Activated T-helper 2 cell treated with anti-CD3 and anti-CD28 coated beads, Interferon-gamma antibody, Interleukin-2, Interleukin-4, amounts not matched to agents 10 μg/mL and 5 μg/mL and 100 μg/mL, durations not matched to agents 14 hours and 24 hours and 36 hours (primary cell): ENCODE data around the gene PRKAB1. TPM values are rescaled to one million over a fixed set of nuclear protein-coding genes. Genes with fewer than 3 reads are reported as not detected.
"Not testable (repeated sequence)": the region's sequence is repeated elsewhere in the genome, so short reads cannot be mapped to it uniquely, and the experiment has no call there.

ENCODE experiments used
- DNase-seq: peaks from one replicate; pipeline ENCODE4 v3.0.0; 2021; ENCODE audit warnings: low spot score
- H3K27ac Mint-ChIP-seq: one replicate; pipeline ENCODE4 v1.8.0; 2021; ENCODE audit warnings: mixed read lengths
- H3K27me3 Mint-ChIP-seq: one replicate; pipeline ENCODE4 v1.8.0; 2021; ENCODE audit warnings: low read depth, mixed read lengths
- H3K36me3 Mint-ChIP-seq: one replicate; pipeline ENCODE4 v1.8.0; 2021; ENCODE audit warnings: low read depth, mixed read lengths
- H3K4me1 Mint-ChIP-seq: one replicate; pipeline ENCODE4 v1.8.0; 2021; ENCODE audit warnings: low read depth, mixed read lengths
- H3K4me3 Mint-ChIP-seq: one replicate; pipeline ENCODE4 v1.8.0; 2021; ENCODE audit warnings: low read depth, mild to moderate bottlenecking, moderate library complexity, mixed read lengths
- H3K9me3 Mint-ChIP-seq: one replicate; pipeline ENCODE4 v1.8.0; 2021; ENCODE audit warnings: mixed read lengths
- intact Hi-C: fragments of 100-400 bp; cut with micrococcal nuclease; formaldehyde crosslinking; loops from one replicate; pipeline ENCODE4 v1.15.1; 2023
- total RNA-seq: library from RNA; stranded (reverse); gene quantifications from 2 replicates; pipeline ENCODE4 v1.2.3, GENCODE V29; 2022

The PRKAB1 gene
- total RNA-seq, 1 donor from 2014 or later: 28.2 TPM

GRCh38 chr12:119644930-119645329 lies 23.0 kb upstream of the PRKAB1 start:
- Mint-ChIP-seq H3K36me3 (no peaks in the 10 kb centered on the region), H3K9me3 (no peaks in the 10 kb centered on the region), H3K4me1 (peaks cover 4% of the 10 kb centered on the region)

GRCh38 chr12:119645535-119646059 lies 22.3 kb upstream of the PRKAB1 start:
- H3K27me3 Mint-ChIP-seq: peaks cover 11% of the 10 kb centered on the region

More at GRCh38 chr12:119644930-119645329, 23.0 kb upstream of the PRKAB1 start:
- intact Hi-C loops: no loop called here
- Mint-ChIP-seq H3K27me3 (peaks cover 11% of the 10 kb centered on the region), H3K27ac (no peak overlapping the region), H3K4me3 (no peak overlapping the region)
- no peak for DNase-seq

GRCh38 chr12:119649202-119649808 lies 18.6 kb upstream of the PRKAB1 start:
- peaks cover 5% of the 10 kb centered on the region for H3K36me3 Mint-ChIP-seq
- H3K4me3 Mint-ChIP-seq: no peak overlapping the region
- no peak overlapping the region for H3K27ac Mint-ChIP-seq
- DNase-seq: no peak
- H3K4me1 Mint-ChIP-seq: peaks cover 4% of the 10 kb centered on the region
- H3K27me3 Mint-ChIP-seq: peaks cover 7% of the 10 kb centered on the region
- intact Hi-C loops: loop anchor here (2.0 kb wide), 1 partner anchor 205 kb away; no protein-coding TSS in a partner anchor
- H3K9me3 Mint-ChIP-seq: peaks cover 23% of the 10 kb centered on the region

More at GRCh38 chr12:119645535-119646059, 22.3 kb upstream of the PRKAB1 start:
- Mint-ChIP-seq H3K9me3 (no peaks in the 10 kb centered on the region), H3K4me3 (no peak overlapping the region), H3K4me1 (peaks cover 4% of the 10 kb centered on the region), H3K36me3 (no peaks in the 10 kb centered on the region), H3K27ac (no peak overlapping the region)
- intact Hi-C loops: no loop called here
- no peak for DNase-seq

GRCh38 chr12:119652665-119653064 lies 15.3 kb upstream of the PRKAB1 start:
- Mint-ChIP-seq H3K36me3 (peaks cover 5% of the 10 kb centered on the region), H3K27ac (no peak overlapping the region), H3K27me3 (peaks cover 4% of the 10 kb centered on the region), H3K4me1 (peaks cover 1% of the 10 kb centered on the region), H3K4me3 (no peak overlapping the region), H3K9me3 (peaks cover 27% of the 10 kb centered on the region)
- DNase-seq: no peak
- intact Hi-C loops: no loop called here

- H3K27ac Mint-ChIP-seq, DNase-seq, H3K4me3 Mint-ChIP-seq, H3K36me3 Mint-ChIP-seq, H3K27me3 Mint-ChIP-seq, intact Hi-C loops, H3K4me1 Mint-ChIP-seq: not testable (repeated sequence)
- peaks cover 25% of the 10 kb centered on the region for H3K9me3 Mint-ChIP-seq
Measured at GRCh38 chr12:119657001-119657400, 10.9 kb upstream of the PRKAB1 start.

- H3K27ac Mint-ChIP-seq, intact Hi-C loops, H3K4me1 Mint-ChIP-seq, H3K4me3 Mint-ChIP-seq, H3K36me3 Mint-ChIP-seq, DNase-seq, H3K27me3 Mint-ChIP-seq: not testable (repeated sequence)
- H3K9me3 Mint-ChIP-seq: peaks cover 15% of the 10 kb centered on the region
Measured at GRCh38 chr12:119658166-119658565, 9.8 kb upstream of the PRKAB1 start.

- Mint-ChIP-seq H3K4me3 (no peak overlapping the region), H3K36me3 (no peaks in the 10 kb centered on the region), H3K4me1 (peaks cover 9% of the 10 kb centered on the region), H3K27ac (no peak overlapping the region), H3K9me3 (peaks cover 3% of the 10 kb centered on the region), H3K27me3 (peaks cover 3% of the 10 kb centered on the region)
- DNase-seq: no peak
- intact Hi-C loops: no loop called here
Measured at GRCh38 chr12:119659289-119659897, 8.5 kb upstream of the PRKAB1 start.

GRCh38 chr12:119660076-119660475 lies 7.9 kb upstream of the PRKAB1 start:
- intact Hi-C loops: loop anchor here (10.0 kb wide), 2 partner anchors 325 to 1285 kb away; partner anchors contain the start of genes BICDL1, SUDS3 and TAOK3

GRCh38 chr12:119661882-119662281 lies 6.1 kb upstream of the PRKAB1 start:
- Mint-ChIP-seq H3K4me1 (peaks cover 18% of the 10 kb centered on the region), H3K27ac (no peak overlapping the region), H3K36me3 (no peaks in the 10 kb centered on the region), H3K9me3 (no peaks in the 10 kb centered on the region), H3K4me3 (no peak overlapping the region), H3K27me3 (peaks cover 3% of the 10 kb centered on the region)
- DNase-seq: no peak
- intact Hi-C loops: loop anchor here (10.0 kb wide), 2 partner anchors 323 to 1287 kb away; partner anchors contain the start of genes BICDL1, SUDS3 and TAOK3

More at GRCh38 chr12:119660076-119660475, 7.9 kb upstream of the PRKAB1 start:
- DNase-seq: no peak
- Mint-ChIP-seq H3K36me3 (no peaks in the 10 kb centered on the region), H3K27ac (no peak overlapping the region), H3K27me3 (peaks cover 3% of the 10 kb centered on the region), H3K4me1 (peaks cover 9% of the 10 kb centered on the region), H3K9me3 (no peaks in the 10 kb centered on the region), H3K4me3 (no peak overlapping the region)

GRCh38 chr12:119664642-119665041 lies 3.3 kb upstream of the PRKAB1 start:
- Mint-ChIP-seq H3K4me1 (peaks cover 26% of the 10 kb centered on the region), H3K27ac (no peak overlapping the region), H3K36me3 (peaks cover 4% of the 10 kb centered on the region), H3K9me3 (no peaks in the 10 kb centered on the region), H3K4me3 (no peak overlapping the region), H3K27me3 (peaks cover 3% of the 10 kb centered on the region)
- intact Hi-C loops: loop anchor here (5.0 to 10.0 kb wide), 3 partner anchors 320 to 1290 kb away; partner anchors contain the start of genes BICDL1, MLEC, SUDS3 and TAOK3
- no peak for DNase-seq

- intact Hi-C loops: loop anchor here (5.0 to 10.0 kb wide), 3 partner anchors 319 to 1291 kb away; partner anchors contain the start of genes BICDL1, MLEC, SUDS3 and TAOK3
- Mint-ChIP-seq H3K4me3 (no peak overlapping the region), H3K27me3 (peaks cover 3% of the 10 kb centered on the region)
Measured at GRCh38 chr12:119665164-119665929, 2.6 kb upstream of the PRKAB1 start.

GRCh38 chr12:119666226-119666795 lies 1.6 kb upstream of the PRKAB1 start:
- no peak for DNase-seq
- Mint-ChIP-seq H3K27me3 (peaks cover 3% of the 10 kb centered on the region), H3K27ac (peak overlapping the region; percentile 1), H3K4me1 (peaks cover 35% of the 10 kb centered on the region), H3K36me3 (peaks cover 19% of the 10 kb centered on the region), H3K4me3 (peak overlapping the region; percentile 17), H3K9me3 (no peaks in the 10 kb centered on the region)
- intact Hi-C loops: loop anchor here (5.0 to 10.0 kb wide), 3 partner anchors 318 to 1292 kb away; partner anchors contain the start of genes BICDL1, MLEC, SUDS3 and TAOK3

More at GRCh38 chr12:119665164-119665929, 2.6 kb upstream of the PRKAB1 start:
- no peak for DNase-seq
- Mint-ChIP-seq H3K36me3 (peaks cover 10% of the 10 kb centered on the region), H3K9me3 (no peaks in the 10 kb centered on the region), H3K27ac (no peak overlapping the region), H3K4me1 (peaks cover 26% of the 10 kb centered on the region)
